HepG2 (cell line): Measurements from ENCODE around the gene CD207. TPM values are rescaled to one million over a fixed set of nuclear protein-coding genes. Genes with fewer than 3 reads are reported as not detected.
A peak's percentile ranks its signal among the peaks of the same experiment; 100 is the strongest.

Experiments
- GLI4 ChIP-seq: sonication (generic); formaldehyde crosslinking; IDR thresholded peaks from 2 replicates; pipeline ENCODE4 v1.5.1; 2020; ENCODE audit warnings: missing genetic modification reagents, mild to moderate bottlenecking, moderate library complexity, borderline replicate concordance
- HHEX ChIP-seq: IDR thresholded peaks from 2 replicates; pipeline ENCODE4 v1.6.1; 2016; ENCODE audit warnings: control low read depth
- HNRNPL ChIP-seq: fragments of 200-400 bp; formaldehyde crosslinking; IDR thresholded peaks from 2 replicates; pipeline ENCODE4 v1.6.1; 2017; ENCODE audit warnings: mild to moderate bottlenecking, low read depth, low read length
- NR3C1 ChIP-seq: sonication (generic); formaldehyde crosslinking; IDR thresholded peaks from 2 replicates; pipeline ENCODE4 v1.4.0; 2020; ENCODE audit warnings: missing genetic modification reagents
- PLRG1 ChIP-seq: fragments of 450-650 bp; conservative IDR thresholded peaks from 2 replicates; pipeline ENCODE4 v1.6.1; 2016
- PRDM10 ChIP-seq: sonication (generic); formaldehyde crosslinking; IDR thresholded peaks from 2 replicates; pipeline ENCODE4 v1.4.0; 2020; ENCODE audit warnings: low read depth, missing genetic modification reagents
- RNF2 ChIP-seq: fragments of 450-650 bp; conservative IDR thresholded peaks from 2 replicates; pipeline ENCODE4 v1.6.1; 2016; ENCODE audit warnings: low read depth
- SALL2 ChIP-seq: sonication (generic); formaldehyde crosslinking; IDR thresholded peaks from 2 replicates; pipeline ENCODE4 v1.8.1; 2023; ENCODE audit warnings: mild to moderate bottlenecking, missing genetic modification reagents, inconsistent platforms
- TOE1 ChIP-seq: sonication (generic); formaldehyde crosslinking; IDR thresholded peaks from 2 replicates; pipeline ENCODE4 v1.4.0; 2020; ENCODE audit warnings: mild to moderate bottlenecking, missing genetic modification reagents
- ZNF160 ChIP-seq: sonication (generic); formaldehyde crosslinking; IDR thresholded peaks from 2 replicates; pipeline ENCODE4 v1.8.0; 2022; ENCODE audit warnings: mild to moderate bottlenecking, inconsistent platforms, missing genetic modification reagents
- ZNF225 ChIP-seq: sonication (generic); formaldehyde crosslinking; IDR thresholded peaks from 2 replicates; pipeline ENCODE4 v1.4.0; 2020; ENCODE audit warnings: mild to moderate bottlenecking, missing genetic modification reagents
- ZNF235 ChIP-seq: sonication (generic); formaldehyde crosslinking; IDR thresholded peaks from 2 replicates; pipeline ENCODE4 v1.8.1; 2023; ENCODE audit warnings: mild to moderate bottlenecking, missing genetic modification reagents, borderline replicate concordance
- ZNF746 ChIP-seq: sonication (generic); formaldehyde crosslinking; IDR thresholded peaks from 2 replicates; pipeline ENCODE4 v1.8.0; 2022; ENCODE audit warnings: mild to moderate bottlenecking, missing genetic modification reagents
- ZNF761 ChIP-seq: sonication (generic); formaldehyde crosslinking; conservative IDR thresholded peaks from 2 replicates; pipeline ENCODE4 v1.4.0; 2020; ENCODE audit warnings: mild to moderate bottlenecking, missing genetic modification reagents
- ZSCAN12 ChIP-seq: sonication (generic); formaldehyde crosslinking; IDR thresholded peaks from 2 replicates; pipeline ENCODE4 v1.9.0; 2021; ENCODE audit warnings: mild to moderate bottlenecking, missing genetic modification reagents
- polyA plus RNA-seq, 8 experiments: library from polyadenylated mRNA; depleted of rRNA in 3 of 8; stranded (reverse) in 7 of 8; unstranded in 1 of 8; fragments of >200 nt; fragmentation: Illumina TruSeq in 4 of 8; extraction: Trizol in 4 of 8; gene quantifications; 2 replicates each; pipeline versions ENCODE4 v1.2.1 to v1.2.3, GENCODE V29; 2011 to 2016; ENCODE audit warnings: low read depth in 4 of 8, missing spikeins in 1 of 8, mixed read lengths in 1 of 8; ENCODE audit not compliant: insufficient read depth in 1 of 8
- total RNA-seq, 5 experiments: library from RNA; depleted of rRNA; stranded (reverse); fragments of >200 nt; fragmentation: Illumina TruSeq; extraction: Trizol; gene quantifications; 2 replicates each; pipeline ENCODE4 v1.2.3, GENCODE V29; 2016; ENCODE audit warnings: low read depth in 1 of 5
- TF ChIP-seq, protein P1 (sequence below): IDR thresholded peaks from 2 replicates; pipeline ENCODE4 v1.6.1; 2016; ENCODE audit warnings: low read depth
- TF ChIP-seq, protein P2 (sequence below): sonication (generic); formaldehyde crosslinking; IDR thresholded peaks from 2 replicates; pipeline ENCODE4 v1.4.0; 2020; ENCODE audit warnings: missing genetic modification reagents
- TF ChIP-seq, protein P3 (sequence below): IDR thresholded peaks from 2 replicates; pipeline ENCODE4 v1.6.1; 2016; ENCODE audit warnings: missing genetic modification reagents, missing compliant biosample characterization
- TF ChIP-seq, protein P4 (sequence below): sonication (generic); formaldehyde crosslinking; conservative IDR thresholded peaks from 2 replicates; pipeline ENCODE4 v1.8.0; 2022; ENCODE audit warnings: low read depth, missing genetic modification reagents

CD207 gene
- total and polyA plus RNA-seq, 2 of the 13 experiments (the other 11 are each of a cell fraction or from before 2014, with no cell fraction given), result 0.09 to 0.15 TPM

- TF ChIP-seq, protein P1, sequence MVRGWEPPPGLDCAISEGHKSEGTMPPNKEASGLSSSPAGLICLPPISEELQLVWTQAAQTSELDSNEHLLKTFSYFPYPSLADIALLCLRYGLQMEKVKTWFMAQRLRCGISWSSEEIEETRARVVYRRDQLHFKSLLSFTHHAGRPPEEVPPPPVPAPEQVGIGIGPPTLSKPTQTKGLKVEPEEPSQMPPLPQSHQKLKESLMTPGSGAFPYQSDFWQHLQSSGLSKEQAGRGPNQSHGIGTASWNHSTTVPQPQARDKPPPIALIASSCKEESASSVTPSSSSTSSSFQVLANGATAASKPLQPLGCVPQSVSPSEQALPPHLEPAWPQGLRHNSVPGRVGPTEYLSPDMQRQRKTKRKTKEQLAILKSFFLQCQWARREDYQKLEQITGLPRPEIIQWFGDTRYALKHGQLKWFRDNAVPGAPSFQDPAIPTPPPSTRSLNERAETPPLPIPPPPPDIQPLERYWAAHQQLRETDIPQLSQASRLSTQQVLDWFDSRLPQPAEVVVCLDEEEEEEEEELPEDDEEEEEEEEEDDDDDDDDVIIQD, result no peak
- TF ChIP-seq ZNF761 (no peak), TOE1 (no peak), HNRNPL (0 out of 2 replicates have a peak, but pooled peaks have one; percentile 36), RNF2 (0 out of 2 replicates have a peak, but pooled peaks have one; percentile 31), HHEX (no peak), ZSCAN12 (CRISPR knock-in tag) (no peak), ZNF746 (CRISPR knock-in tag) (no peak), ZNF160 (CRISPR knock-in tag) (0 out of 2 replicates have a peak, but pooled peaks have one; percentile 36), PRDM10 (CRISPR knock-in tag) (no peak), GLI4 (CRISPR knock-in tag) (no peak), PLRG1 (no peak), SALL2 (CRISPR knock-in tag) (0 out of 2 replicates have a peak, but pooled peaks have one; percentile 47), ZNF235 (no peak), NR3C1 (no peak), ZNF225 (CRISPR knock-in tag) (no peak)
- TF ChIP-seq, protein P2, sequence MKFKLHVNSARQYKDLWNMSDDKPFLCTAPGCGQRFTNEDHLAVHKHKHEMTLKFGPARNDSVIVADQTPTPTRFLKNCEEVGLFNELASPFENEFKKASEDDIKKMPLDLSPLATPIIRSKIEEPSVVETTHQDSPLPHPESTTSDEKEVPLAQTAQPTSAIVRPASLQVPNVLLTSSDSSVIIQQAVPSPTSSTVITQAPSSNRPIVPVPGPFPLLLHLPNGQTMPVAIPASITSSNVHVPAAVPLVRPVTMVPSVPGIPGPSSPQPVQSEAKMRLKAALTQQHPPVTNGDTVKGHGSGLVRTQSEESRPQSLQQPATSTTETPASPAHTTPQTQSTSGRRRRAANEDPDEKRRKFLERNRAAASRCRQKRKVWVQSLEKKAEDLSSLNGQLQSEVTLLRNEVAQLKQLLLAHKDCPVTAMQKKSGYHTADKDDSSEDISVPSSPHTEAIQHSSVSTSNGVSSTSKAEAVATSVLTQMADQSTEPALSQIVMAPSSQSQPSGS (CRISPR knock-in tag), result 0 out of 2 replicates have a peak, but pooled peaks have one; percentile 33
- TF ChIP-seq, protein P3, sequence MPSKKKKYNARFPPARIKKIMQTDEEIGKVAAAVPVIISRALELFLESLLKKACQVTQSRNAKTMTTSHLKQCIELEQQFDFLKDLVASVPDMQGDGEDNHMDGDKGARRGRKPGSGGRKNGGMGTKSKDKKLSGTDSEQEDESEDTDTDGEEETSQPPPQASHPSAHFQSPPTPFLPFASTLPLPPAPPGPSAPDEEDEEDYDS (CRISPR knock-in tag), result peak; percentile 45; the same call in 1 of the 2 replicates
- TF ChIP-seq, protein P4, sequence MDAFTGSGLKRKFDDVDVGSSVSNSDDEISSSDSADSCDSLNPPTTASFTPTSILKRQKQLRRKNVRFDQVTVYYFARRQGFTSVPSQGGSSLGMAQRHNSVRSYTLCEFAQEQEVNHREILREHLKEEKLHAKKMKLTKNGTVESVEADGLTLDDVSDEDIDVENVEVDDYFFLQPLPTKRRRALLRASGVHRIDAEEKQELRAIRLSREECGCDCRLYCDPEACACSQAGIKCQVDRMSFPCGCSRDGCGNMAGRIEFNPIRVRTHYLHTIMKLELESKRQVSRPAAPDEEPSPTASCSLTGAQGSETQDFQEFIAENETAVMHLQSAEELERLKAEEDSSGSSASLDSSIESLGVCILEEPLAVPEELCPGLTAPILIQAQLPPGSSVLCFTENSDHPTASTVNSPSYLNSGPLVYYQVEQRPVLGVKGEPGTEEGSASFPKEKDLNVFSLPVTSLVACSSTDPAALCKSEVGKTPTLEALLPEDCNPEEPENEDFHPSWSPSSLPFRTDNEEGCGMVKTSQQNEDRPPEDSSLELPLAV (CRISPR knock-in tag), result no peak
Measured at GRCh38 chr2:70861777-70862625, 26.4 kb upstream of the CD207 start (continued).
